ENCODE data around the gene MED13L. TPM values are rescaled to one million over a fixed set of nuclear protein-coding genes. Genes with fewer than 3 reads are reported as not detected.
A peak's percentile ranks its signal among the peaks of the same experiment; 100 is the strongest.
"Not testable (repeated sequence)": the region's sequence is repeated elsewhere in the genome, so short reads cannot be mapped to it uniquely, and the experiment has no call there.

Gene MED13L
- total RNA-seq, 1 donor from 2014 or later, result 38.1 TPM

DNA sequence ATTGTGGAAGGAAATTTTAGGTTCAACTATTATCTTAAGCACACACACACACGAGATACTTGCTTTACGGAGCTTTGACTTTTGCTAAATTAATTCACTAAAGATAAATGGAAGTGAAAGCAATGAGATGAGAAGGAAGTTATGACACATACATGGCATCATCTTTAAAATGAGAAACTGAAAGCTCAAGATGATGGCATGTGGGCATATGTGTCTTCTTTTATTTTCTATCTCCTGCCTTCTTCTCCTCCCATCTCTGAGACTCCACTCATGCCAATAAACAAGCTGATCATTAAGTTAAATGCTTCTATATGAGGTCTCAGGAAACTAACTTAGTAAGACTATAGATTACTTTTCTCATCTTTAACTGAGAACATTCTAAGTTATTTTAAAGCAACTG is 216.7 kb downstream of the MED13L start:
- DNase-seq (ENCODE audit: low read depth in 2 of 2), result no peak

DNA sequence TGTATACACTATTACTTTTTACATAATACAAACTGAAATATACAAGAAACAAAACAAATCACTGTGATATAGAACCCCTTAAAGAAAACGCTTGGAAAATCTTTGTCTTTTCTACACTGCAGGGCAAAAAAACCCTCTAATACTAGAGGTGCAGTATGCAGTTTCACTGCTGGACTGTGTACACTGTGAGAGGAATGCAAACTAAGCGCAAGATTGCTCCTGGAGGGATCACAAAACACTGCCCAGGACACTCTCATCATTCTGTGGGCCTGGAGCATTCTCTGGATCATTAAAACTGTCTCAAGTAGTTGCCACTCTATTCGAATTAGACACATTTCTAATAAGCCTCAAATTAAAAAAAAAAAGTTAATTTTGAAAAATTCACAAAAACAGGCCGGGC is 217.6 kb downstream of the MED13L start:
- no peak for DNase-seq (ENCODE audit: low read depth in 2 of 2)

DNA sequence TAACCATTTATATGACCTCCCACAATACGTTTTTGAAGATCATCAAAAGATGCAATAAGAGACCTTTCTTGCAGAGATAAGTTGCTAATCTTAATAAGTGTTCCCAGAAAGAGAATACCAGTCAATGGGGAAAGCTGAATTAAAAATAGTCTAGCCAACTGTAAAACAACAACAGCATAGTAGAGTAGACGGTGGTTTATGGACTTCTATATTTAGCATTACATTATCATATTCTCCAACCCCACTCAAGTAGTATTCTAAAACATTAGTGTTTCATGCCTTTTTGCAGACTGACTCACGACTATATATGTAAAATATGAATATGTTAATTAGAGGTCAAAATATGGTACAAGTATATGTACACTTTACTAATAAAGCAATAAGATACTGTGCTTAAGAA is 218.9 kb downstream of the MED13L start:
- no peak for DNase-seq (ENCODE audit: low read depth in 2 of 2)

DNA sequence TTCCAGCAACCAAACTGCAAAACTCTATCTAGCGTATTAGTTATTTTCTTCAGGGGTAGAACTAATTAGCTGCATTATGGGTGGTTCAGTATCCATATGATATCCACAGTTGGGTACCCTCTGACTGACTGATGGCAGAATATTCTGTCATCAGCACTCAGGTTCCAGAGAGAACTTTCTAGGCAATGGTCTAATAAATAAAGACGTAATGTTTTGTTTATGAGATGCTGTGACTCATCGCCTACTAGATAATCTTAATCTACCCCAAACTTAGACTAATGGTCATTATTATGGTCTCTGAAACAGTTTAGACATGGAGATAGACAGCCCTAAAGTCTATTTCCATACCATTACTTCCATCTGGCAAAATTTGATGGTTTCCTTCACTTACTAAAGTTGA is 220.1 kb downstream of the MED13L start:
- no peak for DNase-seq (ENCODE audit: low read depth in 2 of 2)

DNA sequence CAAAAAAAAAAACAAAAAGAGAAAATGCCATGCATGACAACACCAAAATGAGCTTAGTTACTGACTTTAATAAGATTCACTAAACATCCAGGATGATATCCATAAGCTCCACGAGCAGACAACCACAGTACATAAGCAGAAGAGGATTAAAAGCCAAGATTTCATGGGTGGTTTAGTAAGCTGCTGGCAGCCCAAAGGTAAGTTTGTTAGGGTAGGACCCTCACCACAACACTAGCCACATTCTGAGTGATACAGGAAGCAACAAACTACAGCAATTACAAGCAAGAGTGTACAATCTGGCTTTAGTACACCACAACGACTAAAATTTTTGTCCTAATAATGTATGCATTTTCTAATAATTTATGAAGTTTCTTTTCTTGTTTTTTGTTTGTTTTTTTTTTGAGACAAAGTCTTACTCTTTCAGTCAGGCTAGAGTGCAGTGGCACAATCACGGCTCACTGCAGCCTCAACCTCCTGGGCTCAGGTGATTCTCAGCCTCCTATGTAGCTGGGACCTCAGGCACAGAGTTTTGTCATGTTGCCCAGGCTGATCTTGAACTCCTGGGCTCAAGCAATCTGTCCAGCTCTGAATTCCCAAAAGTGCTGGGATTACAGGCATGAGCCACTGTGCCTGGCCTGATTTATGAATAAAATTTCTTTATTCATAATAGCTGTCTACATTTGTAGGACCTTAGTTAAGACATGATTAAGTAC is 221.4 kb downstream of the MED13L start:
- DNase-seq (ENCODE audit: low read depth in 2 of 2), result no peak

DNA sequence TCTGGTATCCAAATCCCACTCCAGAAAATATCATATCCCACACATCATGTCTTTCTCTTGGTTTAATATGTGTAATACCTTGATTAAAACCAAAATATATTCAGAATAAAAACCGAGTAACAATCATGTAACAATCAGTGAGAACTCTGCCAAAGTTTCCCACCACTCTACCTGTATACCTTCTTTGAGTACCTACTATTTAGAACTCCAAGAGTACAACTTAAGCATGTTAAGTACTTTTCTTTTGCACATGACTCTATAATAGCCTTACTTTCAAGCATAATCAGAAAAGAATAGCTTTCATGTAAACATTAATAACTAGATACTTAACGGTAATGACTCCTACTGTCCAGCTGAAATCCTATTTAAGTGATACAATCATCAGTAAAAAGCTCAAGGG is 223.2 kb downstream of the MED13L start:
- DNase-seq (ENCODE audit: low read depth in 2 of 2), result no peak

DNA sequence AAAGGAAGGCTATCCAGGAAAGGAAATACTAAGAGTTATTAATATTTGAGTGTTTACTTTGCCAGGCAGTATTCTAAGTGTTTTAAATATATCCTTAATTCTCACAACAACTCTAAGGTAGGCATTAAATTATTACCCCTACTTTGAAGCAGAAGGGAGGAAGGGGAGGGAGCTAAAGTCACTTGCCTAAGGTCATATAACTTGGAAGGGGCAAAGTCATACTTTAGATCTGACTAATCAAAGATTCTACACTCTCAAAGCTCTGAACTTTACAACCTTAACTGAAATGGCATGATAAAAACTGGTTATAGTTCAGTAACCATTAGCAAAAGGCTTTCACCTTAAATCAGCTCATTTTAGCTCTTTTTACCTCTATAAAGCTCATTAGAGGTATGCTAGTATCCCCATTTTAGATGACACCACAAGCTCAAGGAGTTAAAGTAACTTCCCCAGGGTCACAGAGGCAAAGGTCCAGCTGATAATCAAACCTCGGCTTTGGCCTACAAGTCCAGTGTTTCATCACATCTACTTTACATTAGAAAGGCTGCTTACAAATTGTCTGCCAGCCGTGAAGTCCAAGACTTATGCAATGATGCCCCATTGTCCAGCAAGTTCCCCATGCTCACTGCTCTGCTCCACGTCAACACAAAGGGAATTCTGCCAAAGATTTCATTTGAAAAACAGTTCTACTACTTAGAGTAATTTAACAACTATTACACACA is 223.9 kb downstream of the MED13L start:
- peak in 1 of 2 donors; percentile 32 for DNase-seq (ENCODE audit: low read depth in 2 of 2)

DNA sequence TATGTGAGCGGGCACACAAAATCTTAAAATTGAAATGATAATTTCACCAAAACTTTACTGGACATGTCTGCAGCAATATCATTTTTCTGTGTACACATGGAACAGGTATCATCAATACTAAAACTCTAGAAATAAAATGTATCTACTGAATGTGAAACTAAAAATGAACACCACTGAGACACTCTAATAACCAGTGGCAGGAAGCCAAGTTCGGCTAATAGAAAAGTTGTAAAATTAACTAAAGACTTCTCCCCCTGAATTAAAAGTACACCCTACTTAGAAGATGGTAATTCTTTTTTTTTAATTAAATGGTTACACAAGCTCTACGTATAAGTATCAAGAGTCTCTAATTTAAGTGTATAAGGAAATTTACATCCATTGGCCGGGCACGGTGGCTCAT is 227.2 kb downstream of the MED13L start:
- DNase-seq (ENCODE audit: low read depth in 2 of 2), result no peak

DNA sequence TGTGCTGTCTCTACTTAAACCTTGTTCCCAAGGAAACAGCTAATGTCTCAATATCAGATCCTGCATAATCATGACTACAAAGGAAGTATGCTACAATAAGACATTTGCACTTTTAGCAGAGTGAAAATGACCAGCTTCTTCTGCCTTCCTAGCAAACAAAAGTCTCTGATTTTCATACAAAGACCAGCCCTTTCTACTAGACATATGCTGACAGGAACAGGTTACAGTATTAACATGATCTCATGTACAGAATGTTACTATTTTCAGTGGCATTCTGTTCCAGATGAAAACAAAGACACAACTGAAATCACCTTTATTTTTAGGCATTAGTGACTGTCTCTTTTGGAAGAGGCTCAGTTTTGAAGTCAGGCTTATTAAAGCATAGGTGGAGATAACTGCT is 228.6 kb downstream of the MED13L start:
- DNase-seq (ENCODE audit: low read depth in 2 of 2), result peak in 1 of 2 donors; percentile 42

DNA sequence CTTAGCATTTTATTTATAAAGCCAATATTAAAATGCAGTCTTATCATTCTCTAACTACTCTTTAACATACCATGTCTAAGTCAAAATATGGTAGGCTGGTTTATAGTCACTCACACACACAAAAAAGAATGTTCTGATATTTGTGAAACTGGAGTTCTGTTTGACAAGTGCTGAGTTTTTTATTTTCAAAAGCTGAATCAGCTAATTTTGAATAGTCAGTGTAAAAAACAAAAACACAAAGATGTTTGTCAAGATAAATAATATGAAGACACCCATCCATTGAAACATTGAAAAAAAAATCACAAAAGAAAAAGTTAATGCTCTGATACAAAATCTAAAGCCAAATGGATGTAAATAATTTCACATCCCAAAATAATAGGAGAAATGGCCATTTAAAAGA is 231.5 kb downstream of the MED13L start:
- no peak for DNase-seq (ENCODE audit: low read depth in 2 of 2)

DNA sequence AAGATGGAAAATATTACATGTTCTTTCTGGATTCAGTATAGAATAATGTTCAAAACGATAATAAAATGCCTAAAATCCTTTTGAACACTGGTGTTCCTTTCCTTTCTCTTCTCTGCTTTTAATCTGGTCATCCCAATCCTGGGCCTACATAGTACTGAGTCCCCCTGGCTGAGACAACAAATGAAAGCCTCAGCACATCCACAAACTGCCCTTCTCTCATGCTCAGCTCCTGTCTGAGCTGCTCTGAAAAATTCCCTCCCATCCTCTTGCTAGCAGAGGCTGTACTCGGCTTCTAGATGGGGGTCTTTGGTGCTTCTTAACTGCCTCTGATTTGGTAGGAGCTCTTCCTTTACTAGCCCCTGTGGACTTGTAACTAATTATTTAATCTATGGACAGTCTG is 232.3 kb downstream of the MED13L start:
- no peak for DNase-seq (ENCODE audit: low read depth in 2 of 2)

DNA sequence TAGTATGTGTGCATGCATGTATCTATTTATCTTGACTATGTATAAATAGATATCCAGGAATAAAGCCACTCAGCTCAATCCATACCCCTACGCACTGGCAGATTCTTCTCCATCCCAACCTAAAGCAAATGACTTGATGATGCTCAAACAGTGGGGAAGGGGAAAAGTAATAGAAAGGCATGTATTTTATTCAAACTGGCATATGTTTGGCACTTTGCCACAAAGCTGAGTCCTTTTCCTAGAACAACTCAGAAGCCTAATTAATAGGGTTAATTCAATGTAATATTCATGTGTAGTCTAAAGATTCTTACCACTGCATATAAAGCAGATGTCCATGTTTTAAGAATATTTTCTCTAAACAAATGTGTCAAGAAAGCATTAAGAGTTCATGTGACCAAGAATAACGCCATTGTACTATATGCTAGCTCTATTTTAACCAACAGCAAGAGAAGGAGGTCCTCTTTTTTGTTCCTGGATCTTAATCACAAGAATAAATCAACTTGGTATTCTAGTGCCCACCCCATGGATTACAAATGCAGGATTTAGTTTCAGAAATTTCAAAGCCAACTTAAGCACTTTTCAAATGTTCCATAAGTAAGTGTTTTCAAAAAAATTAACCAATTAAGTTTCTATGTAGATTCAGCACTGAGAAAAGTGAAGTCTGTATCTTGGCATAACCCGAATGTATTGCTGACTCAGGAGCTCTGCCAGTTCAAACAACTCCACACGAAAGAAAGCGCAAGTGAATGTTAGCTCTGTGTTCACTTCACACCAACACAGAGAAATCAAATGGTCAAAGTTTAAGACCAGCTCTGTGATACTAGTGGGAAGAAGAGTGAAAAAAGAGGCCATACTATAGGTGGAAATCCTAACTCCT is 233.6 kb downstream of the MED13L start:
- peak in 1 of 2 donors; percentile 27 for DNase-seq (ENCODE audit: low read depth in 2 of 2)

DNA sequence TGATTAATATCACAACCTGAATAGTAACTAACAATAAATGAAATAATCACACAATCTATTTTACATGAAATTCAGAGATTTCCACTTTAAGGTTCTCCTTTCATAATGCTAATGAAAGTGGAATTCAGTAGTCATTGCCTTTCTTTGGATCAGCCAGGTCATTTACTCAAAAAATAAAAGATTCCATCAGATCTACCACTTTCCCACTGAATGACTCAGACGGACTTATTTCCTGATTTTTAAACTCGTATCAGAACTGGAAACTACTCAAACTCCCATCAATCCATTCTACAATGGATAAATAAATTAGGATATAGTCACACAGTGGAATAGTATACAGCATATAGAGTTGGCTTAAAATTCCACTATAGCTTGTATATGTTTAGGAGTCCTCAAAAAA is 237.1 kb downstream of the MED13L start:
- DNase-seq (ENCODE audit: low read depth in 2 of 2), result peak; percentile 14 to 75

DNA sequence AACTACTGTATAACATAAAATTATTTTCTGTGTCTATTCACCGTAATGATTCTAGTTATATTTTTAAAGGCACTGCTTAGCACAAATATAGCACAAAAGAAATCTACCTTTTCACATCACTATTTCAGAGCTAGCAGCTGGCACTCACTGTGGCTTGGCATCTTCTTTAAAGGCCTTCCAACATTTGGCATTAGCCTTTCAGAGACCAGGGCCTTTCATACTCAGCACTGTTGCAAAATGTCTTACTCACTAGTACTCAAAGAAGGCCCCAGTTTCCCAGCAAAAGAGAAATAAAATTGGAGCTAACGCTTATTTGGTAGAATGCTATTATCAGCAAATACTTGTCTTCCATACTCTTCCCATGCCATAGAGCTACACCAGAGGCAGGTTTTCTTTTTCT is 238.4 kb downstream of the MED13L start:
- no peak for DNase-seq (ENCODE audit: low read depth in 2 of 2)

DNA sequence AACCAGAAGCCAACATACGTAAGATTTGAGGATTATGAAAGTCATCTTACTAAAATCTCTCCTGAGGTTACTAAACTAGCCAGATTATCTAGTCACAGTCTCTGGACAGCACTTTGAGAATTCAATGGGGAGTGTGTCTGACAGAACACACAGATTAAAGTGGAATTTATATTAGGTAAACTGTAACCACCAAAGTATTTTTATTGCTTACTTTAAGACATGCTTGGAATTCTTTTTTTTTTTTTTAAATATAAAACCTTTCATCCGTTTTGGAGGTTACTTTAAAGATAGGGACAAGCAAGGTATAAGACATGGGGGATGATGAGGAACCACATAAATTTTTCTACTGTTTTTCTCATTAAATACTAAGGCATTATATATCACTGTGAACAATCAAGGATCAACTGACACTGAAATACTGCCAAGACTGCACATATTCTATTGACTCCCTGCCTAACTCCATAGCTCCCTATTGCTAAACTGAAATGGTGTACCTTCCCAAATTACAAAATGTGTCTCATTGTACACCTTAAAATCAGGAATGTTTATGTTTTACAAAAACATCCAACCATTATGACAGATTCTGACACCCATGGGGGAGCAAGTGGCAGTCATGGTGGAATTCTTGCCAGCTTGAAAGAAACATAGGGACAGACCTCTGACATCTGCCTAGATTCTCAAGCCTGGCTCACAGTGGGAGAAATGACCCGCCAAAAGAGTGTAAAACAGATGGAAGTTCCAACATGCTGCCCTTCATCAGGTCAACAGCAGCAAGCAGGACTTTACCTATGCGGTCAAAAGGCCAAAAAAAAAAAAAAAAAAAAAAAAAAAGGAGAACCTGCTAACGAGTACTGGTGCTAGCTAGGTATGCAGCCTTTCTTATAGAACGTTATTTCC is 239.3 kb downstream of the MED13L start:
- DNase-seq (ENCODE audit: low read depth in 2 of 2), result no peak

DNA sequence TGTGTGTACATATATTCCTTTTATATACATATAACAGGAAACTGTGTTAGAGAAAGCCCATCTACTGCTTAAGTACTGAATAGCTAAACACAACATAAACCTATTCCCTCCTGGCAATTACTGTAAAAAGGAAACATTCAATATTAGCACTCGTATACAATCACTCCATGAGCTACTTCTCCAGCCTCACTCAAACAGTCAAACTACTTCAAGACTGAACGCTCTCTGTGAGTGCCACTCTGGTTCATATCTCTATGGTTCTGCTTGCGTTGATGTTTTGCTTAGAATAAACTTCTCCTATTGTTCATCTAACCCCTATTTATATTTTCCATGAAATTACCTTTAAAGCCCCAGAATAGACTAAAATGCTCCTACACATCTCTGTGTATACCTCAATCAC is 243.7 kb downstream of the MED13L start:
- no peak for DNase-seq (ENCODE audit: low read depth in 2 of 2)

DNA sequence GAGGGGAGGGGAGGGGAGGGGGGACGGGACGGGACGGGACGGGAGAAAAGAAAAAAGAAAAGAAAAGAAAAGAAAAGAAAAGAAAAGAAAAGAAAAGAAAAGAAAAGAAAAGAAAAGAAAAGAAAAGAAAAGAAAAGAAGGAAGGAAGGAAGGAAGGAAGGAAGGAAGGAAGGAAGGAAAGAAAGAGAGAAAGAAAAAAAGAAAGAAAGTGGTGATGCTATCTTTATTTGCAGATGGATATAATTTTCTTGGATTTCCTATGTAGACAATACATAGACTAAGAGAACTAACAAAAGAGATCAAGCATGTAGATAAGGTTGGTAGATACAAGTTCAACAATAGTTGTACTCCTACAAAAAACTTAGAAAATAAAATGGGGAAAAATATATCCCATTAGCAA is 245.9 kb downstream of the MED13L start:
- DNase-seq (ENCODE audit: low read depth in 2 of 2), result not testable (repeated sequence)

DNA sequence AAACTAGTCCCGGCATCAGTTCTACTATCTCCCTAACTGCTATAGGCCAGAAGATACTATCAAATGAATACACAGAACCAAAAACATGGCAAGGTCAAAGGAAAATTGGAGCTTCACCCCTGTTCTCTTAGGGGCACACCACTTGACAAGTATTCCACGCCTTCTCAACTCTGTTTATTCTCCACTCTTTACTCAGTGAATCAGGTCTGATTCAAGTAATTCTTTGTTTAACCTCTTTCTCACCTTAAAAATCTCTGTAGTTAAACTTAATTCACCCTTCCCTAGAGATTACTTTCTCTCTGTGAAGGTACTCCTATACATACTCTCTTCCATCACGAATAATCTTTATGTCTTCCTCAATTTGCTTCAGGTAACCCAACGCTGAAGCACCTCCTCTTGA is 248.9 kb downstream of the MED13L start:
- DNase-seq (ENCODE audit: low read depth in 2 of 2), result no peak

DNA sequence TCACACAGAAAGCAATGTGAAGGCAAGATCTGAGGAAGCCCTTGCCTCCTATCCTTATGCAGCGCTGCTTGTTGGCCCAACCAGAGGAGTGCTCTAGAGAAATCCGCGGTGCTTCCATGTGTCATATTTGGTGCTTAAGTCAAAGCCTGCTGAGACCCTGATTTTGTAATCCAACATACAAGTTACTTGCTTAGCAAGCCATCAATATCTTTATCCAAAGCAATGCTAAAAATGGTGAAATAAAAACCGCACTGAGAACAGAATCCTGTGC is 250.0 kb downstream of the MED13L start:
- peak in 1 of 2 donors; percentile 18 for DNase-seq (ENCODE audit: low read depth in 2 of 2)

DNA sequence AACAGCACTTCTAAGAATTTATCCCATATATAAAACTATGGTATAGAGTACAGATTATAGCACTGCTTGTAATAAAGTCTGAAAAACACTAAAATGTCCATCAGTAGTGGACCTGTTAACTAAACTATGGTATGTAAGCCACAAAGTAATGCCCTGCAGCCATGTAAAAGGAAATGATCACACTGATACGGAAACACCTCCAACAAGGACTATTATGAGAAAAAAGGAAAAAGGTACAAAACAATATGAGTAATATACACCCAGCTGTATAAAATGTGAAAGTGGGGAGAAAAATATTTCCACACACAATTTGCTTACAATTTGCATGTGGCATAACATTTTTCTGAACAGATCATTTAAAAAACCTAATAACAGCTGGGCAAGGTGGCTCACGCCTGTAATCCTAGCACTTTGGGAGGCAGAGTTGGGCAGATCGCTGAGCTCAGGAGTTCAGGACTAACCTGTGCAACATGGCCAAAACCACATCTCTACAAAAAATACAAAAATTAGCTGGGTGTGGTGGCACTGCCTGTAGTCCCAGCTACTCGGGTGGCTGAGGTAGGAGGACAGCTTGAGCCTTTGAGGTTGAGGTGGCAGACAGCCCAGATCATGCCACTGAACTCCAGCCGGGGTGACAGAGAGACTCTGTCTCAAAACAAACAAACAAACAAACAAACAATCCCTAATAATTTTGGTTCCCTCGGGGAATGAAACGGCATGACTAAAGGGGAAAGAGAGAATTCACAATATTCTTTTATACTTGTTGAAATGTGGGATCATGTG is 250.5 kb downstream of the MED13L start:
- DNase-seq (ENCODE audit: low read depth in 2 of 2), result peak; percentile 62 to 87

DNA sequence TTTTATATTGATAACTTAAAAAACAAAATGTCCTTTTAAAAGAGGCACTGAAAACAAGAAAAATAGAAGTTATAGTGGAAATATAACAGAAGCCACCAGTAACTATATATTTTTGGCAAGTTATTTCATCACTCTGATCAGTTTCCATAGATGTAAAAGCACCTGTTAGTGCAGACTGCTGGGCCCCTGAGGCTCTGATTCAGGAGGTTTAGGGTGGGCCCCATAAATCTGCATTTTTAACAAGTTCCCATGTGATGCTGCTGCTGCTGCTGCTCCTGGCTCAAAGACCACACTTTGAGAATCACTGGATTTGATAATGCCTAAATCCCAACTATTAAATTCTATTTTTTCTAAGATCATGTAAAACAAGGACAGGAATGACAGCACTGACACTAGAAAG is 251.1 kb downstream of the MED13L start:
- DNase-seq (ENCODE audit: low read depth in 2 of 2), result no peak
